ENCODE results near the gene ERCC6L2. TPM values are rescaled to one million over a fixed set of nuclear protein-coding genes. Genes with fewer than 3 reads are reported as not detected.

ERCC6L2 gene
- total and polyA plus RNA-seq, 2 of the 8 experiments (the other 6 are each of a cell fraction or from before 2014, with no cell fraction given), result 9.8 to 50.0 TPM

GRCh38 chr9:95980262-95981125, 105.0 kb downstream of the ERCC6L2 start:
- no peak overlapping the region for H3K4me3 ChIP-seq (ENCODE audit: extremely low read depth in 1 of 4, insufficient read depth in 2 of 4, low read depth in 3 of 4, low read length in 4 of 4)
- peaks cover 0 to 26% (median 9%) of the 10 kb centered on the region in 4 experiments; a peak in 4 of 8 replicates for H3K36me3 ChIP-seq (ENCODE audit: control insufficient read depth in 2 of 4, insufficient read depth in 4 of 4, low read length in 3 of 4)
- no peak overlapping the region for H3K56ac ChIP-seq (replicated peaks; ENCODE audit: insufficient read length, low read depth, low read length)
- H3K23ac ChIP-seq (ENCODE audit: insufficient read length), result no peak overlapping the region
- no peak overlapping the region for H3K14ac ChIP-seq (ENCODE audit: insufficient read length)
- H3K4me2 ChIP-seq (ENCODE audit: insufficient read depth in 1 of 2, low read depth in 2 of 2, low read length in 2 of 2), result no peak overlapping the region
- DNase-seq (ENCODE audit: low read depth in 1 of 2, low spot score in 2 of 2) (no peak), FAIRE-seq (no peak)
- H2AK5ac ChIP-seq (ENCODE audit: low read depth, low read length), result no peak overlapping the region
- H4K8ac ChIP-seq (ENCODE audit: extremely low read depth, insufficient read depth, low read length), result no peak overlapping the region
- no peaks in the 10 kb centered on the region for H3K27me3 ChIP-seq (replicated peaks in 1 of 4; ENCODE audit: control insufficient read depth in 3 of 4, extremely low read depth in 1 of 4, insufficient read depth in 3 of 4, low read length in 3 of 4)
- no peaks in the 10 kb centered on the region for H3K23me2 ChIP-seq (ENCODE audit: low read depth, low read length)
- no peaks in the 10 kb centered on the region for H3K9me3 ChIP-seq (ENCODE audit: insufficient read depth in 2 of 2, low read depth in 1 of 2, low read length in 1 of 2)
- no peak overlapping the region for H3K4ac ChIP-seq (replicated peaks; ENCODE audit: insufficient read length, low read depth, low read length)
- H3K27ac ChIP-seq (ENCODE audit: low read depth, low read length), result no peak overlapping the region
- ChIA-PET POLR2A (ENCODE audit: partially characterized antibody) (interaction anchor here (0.6 kb wide), 1 partner anchor 677 kb away, joined by 3 read pairs; no protein-coding TSS in a partner anchor), CTCF (ENCODE audit: partially characterized antibody) (no interaction called here)
- H4K91ac ChIP-seq (replicated peaks; ENCODE audit: insufficient read length, low read length), result no peak overlapping the region
- H3K79me2 ChIP-seq (ENCODE audit: control insufficient read depth in 1 of 2, insufficient read depth in 2 of 2, low read length in 2 of 2), result no peaks in the 10 kb centered on the region
- H2AFZ ChIP-seq (ENCODE audit: low read length), result no peak overlapping the region
- H3K79me1 ChIP-seq (ENCODE audit: low read depth, low read length), result no peaks in the 10 kb centered on the region
- no peak overlapping the region for H3K18ac ChIP-seq (ENCODE audit: extremely low read depth, low read length)
- no peak overlapping the region for H2BK15ac ChIP-seq (ENCODE audit: low read length)
- H2BK20ac ChIP-seq (ENCODE audit: low read length), result no peak overlapping the region
- no peak overlapping the region for H2BK12ac ChIP-seq (ENCODE audit: low read depth, low read length)
- no peaks in the 10 kb centered on the region for H4K20me1 ChIP-seq (replicated peaks in 1 of 2; ENCODE audit: control insufficient read depth in 1 of 2, insufficient read depth in 2 of 2, low read length in 2 of 2)
- no peaks in the 10 kb centered on the region for H3K4me1 ChIP-seq (replicated peaks in 1 of 4; ENCODE audit: control insufficient read depth in 3 of 4, insufficient read depth in 4 of 4, low read length in 3 of 4)
- WGBS, 2 experiments (ENCODE audit: extremely low coverage in 1 of 2, insufficient coverage in 1 of 2, insufficient read length in 1 of 2, insufficient replicate concordance in 2 of 2, low coverage in 1 of 2, low lambda C conversion rate in 2 of 2, missing lambda C conversion rate in 1 of 2), result 92 to 100% methylated on average over 1 to 8 of the region's 8 CpGs
- H2BK120ac ChIP-seq (replicated peaks; ENCODE audit: low read depth, low read length), result no peak overlapping the region
- no peak overlapping the region for H3K9ac ChIP-seq (replicated peaks in 1 of 4; ENCODE audit: extremely low read depth in 1 of 4, low read depth in 3 of 4, low read length in 3 of 4)
- no peak overlapping the region for H2BK5ac ChIP-seq (ENCODE audit: low read depth, low read length)
- no peak overlapping the region for H4K5ac ChIP-seq (ENCODE audit: insufficient read length, low read depth, low read length)
- TF ChIP-seq ATF2 (IDR thresholded peaks at IDR 0.05; ENCODE audit: low read length) (no peak), CBX5 (IDR thresholded peaks at IDR 0.05; ENCODE audit: low read depth, low read length) (no peak), SP2 (IDR thresholded peaks at IDR 0.05; ENCODE audit: low read length) (no peak), SIX5 (IDR thresholded peaks at IDR 0.05; ENCODE audit: low read depth, low read length) (no peak), EZH2 (IDR thresholded peaks at IDR 0.05; ENCODE audit: low read depth, low read length, severe bottlenecking) (no peak), GTF2F1 (IDR thresholded peaks at IDR 0.05; ENCODE audit: borderline replicate concordance, low read depth, low read length) (no peak), JUN (IDR thresholded peaks at IDR 0.05; ENCODE audit: low read depth, low read length) (no peak)
- TF ChIP-seq, protein P1, sequence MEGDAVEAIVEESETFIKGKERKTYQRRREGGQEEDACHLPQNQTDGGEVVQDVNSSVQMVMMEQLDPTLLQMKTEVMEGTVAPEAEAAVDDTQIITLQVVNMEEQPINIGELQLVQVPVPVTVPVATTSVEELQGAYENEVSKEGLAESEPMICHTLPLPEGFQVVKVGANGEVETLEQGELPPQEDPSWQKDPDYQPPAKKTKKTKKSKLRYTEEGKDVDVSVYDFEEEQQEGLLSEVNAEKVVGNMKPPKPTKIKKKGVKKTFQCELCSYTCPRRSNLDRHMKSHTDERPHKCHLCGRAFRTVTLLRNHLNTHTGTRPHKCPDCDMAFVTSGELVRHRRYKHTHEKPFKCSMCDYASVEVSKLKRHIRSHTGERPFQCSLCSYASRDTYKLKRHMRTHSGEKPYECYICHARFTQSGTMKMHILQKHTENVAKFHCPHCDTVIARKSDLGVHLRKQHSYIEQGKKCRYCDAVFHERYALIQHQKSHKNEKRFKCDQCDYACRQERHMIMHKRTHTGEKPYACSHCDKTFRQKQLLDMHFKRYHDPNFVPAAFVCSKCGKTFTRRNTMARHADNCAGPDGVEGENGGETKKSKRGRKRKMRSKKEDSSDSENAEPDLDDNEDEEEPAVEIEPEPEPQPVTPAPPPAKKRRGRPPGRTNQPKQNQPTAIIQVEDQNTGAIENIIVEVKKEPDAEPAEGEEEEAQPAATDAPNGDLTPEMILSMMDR (IDR thresholded peaks at IDR 0.05; ENCODE audit: control extremely low read depth in 1 of 3, insufficient read depth in 1 of 3, low read depth in 1 of 3, low read length in 3 of 3), result no peak
